Measurements from ENCODE around the gene PALM.

GRCh38 chr19:687569-688166 is 21.1 kb upstream of the PALM start:
- no peak for TF ChIP-seq REST (IDR thresholded peaks at IDR 0.05; ENCODE audit: low read depth)
- no peak for TF ChIP-seq CBX3 (IDR thresholded peaks at IDR 0.05; ENCODE audit: low read depth)
